T-cell (primary cell): ENCODE data around the gene SORBS1. TPM values are rescaled to one million over a fixed set of nuclear protein-coding genes. Genes with fewer than 3 reads are reported as not detected.

Experiments used
- ATAC-seq, 4 experiments: fragments of 200-7000 bp in 3 of 4; fragments of 150-1000 bp in 1 of 4; cut with Tn5 transposase; replicated peaks in 1 of 4; 1 replicate in 3 of 4; 2 replicates in 1 of 4; pipeline ENCODE4 v1.10.0; 2021; ENCODE audit warnings: moderate library complexity in 3 of 4, mild to moderate bottlenecking in 2 of 4, moderate number of reproducible peaks in 1 of 4
- CTCF ChIA-PET, 2 donors: fragments of 300-600 bp; sonication (Branson Sonifier 250); formaldehyde crosslinking; loops; one replicate each; lab custom pipeline; 2022; ENCODE audit warnings: antibody characterized with exemption in 2 of 2; lab: Charles Lee
- POLR2A ChIA-PET, 2 donors: fragments of 300-600 bp; sonication (Branson Sonifier 250); formaldehyde crosslinking; loops; one replicate each; lab custom pipeline; 2022; ENCODE audit warnings: antibody characterized with exemption in 2 of 2; lab: Charles Lee
- DNase-seq, 35 experiments: peaks; one replicate each; pipeline versions ENCODE4 v3.0.0 to v3.0.0-alpha.2; 2013 to 2023
- H3K27ac ChIP-seq: one replicate; pipeline ENCODE4 v1.5.1; 2013; ENCODE audit warnings: low read length
- H3K27me3 ChIP-seq, 2 experiments: replicated peaks in 1 of 2; 1 replicate in 1 of 2; 2 replicates in 1 of 2; pipeline versions ENCODE4 v1.6.1 to v1.7.0; 2013; ENCODE audit warnings: low read length in 1 of 2, mixed read lengths in 1 of 2; ENCODE audit not compliant: control insufficient read depth in 2 of 2, insufficient read depth in 2 of 2; ENCODE audit errors: extremely low read depth in 1 of 2
- H3K36me3 ChIP-seq, 2 donors: 1 replicate in 1 of 2; 2 replicates in 1 of 2; pipeline versions ENCODE4 v1.6.1 to v1.7.0; 2013; ENCODE audit warnings: low read length in 1 of 2; ENCODE audit not compliant: control insufficient read depth in 2 of 2, insufficient read depth in 1 of 2; ENCODE audit errors: extremely low read depth in 1 of 2
- H3K4me1 ChIP-seq, 2 experiments: 1 replicate in 1 of 2; 2 replicates in 1 of 2; pipeline versions ENCODE4 v1.6.1 to v1.7.0; 2013; ENCODE audit warnings: low read length in 2 of 2, mixed read lengths in 1 of 2; ENCODE audit not compliant: insufficient read depth in 2 of 2, control insufficient read depth in 1 of 2; ENCODE audit errors: extremely low read depth in 1 of 2
- H3K4me3 ChIP-seq, 2 donors: 1 replicate in 1 of 2; 2 replicates in 1 of 2; pipeline versions ENCODE4 v1.5.1 to v1.7.0; 2013; ENCODE audit warnings: mild to moderate bottlenecking in 2 of 2, low read length in 1 of 2, moderate library complexity in 1 of 2; ENCODE audit not compliant: control insufficient read depth in 1 of 2; ENCODE audit errors: extremely low read depth in 1 of 2
- H3K9me3 ChIP-seq: 2 replicates; pipeline ENCODE4 v1.7.0; 2013
- H3K27ac Mint-ChIP-seq, 2 donors: one replicate each; pipeline ENCODE4 v1.8.0; 2020 to 2021; ENCODE audit warnings: mild to moderate bottlenecking in 2 of 2, mixed read lengths in 2 of 2
- H3K27me3 Mint-ChIP-seq, 2 donors: one replicate each; pipeline ENCODE4 v1.8.0; 2021 to 2022; ENCODE audit warnings: mixed read lengths in 2 of 2
- H3K36me3 Mint-ChIP-seq: one replicate; pipeline ENCODE4 v1.8.0; 2021; ENCODE audit warnings: mixed read lengths
- H3K4me1 Mint-ChIP-seq, 3 donors: one replicate each; pipeline ENCODE4 v1.8.0; 2020 to 2022; ENCODE audit warnings: mixed read lengths in 3 of 3, mild to moderate bottlenecking in 1 of 3
- H3K4me3 Mint-ChIP-seq, 3 donors: one replicate each; pipeline ENCODE4 v1.8.0; 2020 to 2022; ENCODE audit warnings: mild to moderate bottlenecking in 3 of 3, mixed read lengths in 3 of 3, moderate library complexity in 3 of 3
- H3K9me3 Mint-ChIP-seq, 3 donors: one replicate each; pipeline ENCODE4 v1.8.0; 2020 to 2022; ENCODE audit warnings: mixed read lengths in 3 of 3
- WGBS: methylation state at CpG from one replicate; pipeline ENCODE4 v1.1.5; 2013; ENCODE audit warnings: missing lambda C conversion rate; ENCODE audit not compliant: insufficient coverage; 5-methylcytosine and 5-hydroxymethylcytosine counted together
- total RNA-seq, 35 experiments: library from RNA in 6 of 35; stranded (reverse) in 6 of 35; fragments of 120-200 nt in 1 of 35; gene quantifications; one replicate each; pipeline versions ENCODE4 v1.2.1 to v1.2.4 and lab custom pipeline; 2013 to 2026

The SORBS1 gene
- total RNA-seq, 5 donors from 2014 or later (not counting 1 experiment from before 2014, with no cell fraction given) = 0.98 to 2.4 (median 1.8) TPM

- peaks cover 0 to 3% of the 10 kb centered on the region in 2 experiments for H3K27me3 ChIP-seq
- no peaks in the 10 kb centered on the region for H3K36me3 ChIP-seq
- no peaks in the 10 kb centered on the region for H3K4me1 ChIP-seq
- no peak overlapping the region for H3K4me3 Mint-ChIP-seq
- H3K4me1 Mint-ChIP-seq = no peaks in the 10 kb centered on the region
- no peak overlapping the region for H3K27ac Mint-ChIP-seq
- no peaks in the 10 kb centered on the region for H3K36me3 Mint-ChIP-seq
- ChIA-PET CTCF (no interaction called here), POLR2A (no interaction called here)
- H3K4me3 ChIP-seq = no peak overlapping the region
- DNase-seq (no peak), ATAC-seq (no peak)
- 83% methylated on average over 1 of the region's 7 CpGs for WGBS
- H3K9me3 ChIP-seq = no peaks in the 10 kb centered on the region
- H3K27ac ChIP-seq = no peak overlapping the region
- no peaks in the 10 kb centered on the region for H3K9me3 Mint-ChIP-seq
- peaks cover 0 to 4% of the 10 kb centered on the region in 2 donors for H3K27me3 Mint-ChIP-seq
Observed at GRCh38 chr10:95539560-95540284, 21.4 kb downstream of the SORBS1 start.

GRCh38 chr10:95538412-95538811 is 22.8 kb downstream of the SORBS1 start:
- ATAC-seq (no peak), DNase-seq (no peak)
- no peaks in the 10 kb centered on the region for H3K36me3 Mint-ChIP-seq
- H3K4me1 ChIP-seq = no peaks in the 10 kb centered on the region
- ChIA-PET CTCF (interaction anchor here in 1 of 2 donors (0.7 kb wide), 1 partner anchor 23 kb away, joined by 3 read pairs; the partner anchor contains the start of gene SORBS1), POLR2A (no interaction called here)
- H3K4me1 Mint-ChIP-seq = no peaks in the 10 kb centered on the region
- no peak overlapping the region for H3K4me3 Mint-ChIP-seq
- H3K27me3 ChIP-seq = peaks cover 0 to 3% of the 10 kb centered on the region in 2 experiments
- H3K27ac Mint-ChIP-seq = no peak overlapping the region
- no peak overlapping the region for H3K27ac ChIP-seq
- peaks cover 0 to 4% of the 10 kb centered on the region in 2 donors for H3K27me3 Mint-ChIP-seq
- H3K36me3 ChIP-seq = no peaks in the 10 kb centered on the region
- no peak overlapping the region for H3K4me3 ChIP-seq
- H3K9me3 Mint-ChIP-seq = no peaks in the 10 kb centered on the region
- WGBS = 89% methylated on average over 4 of the region's 5 CpGs
- no peaks in the 10 kb centered on the region for H3K9me3 ChIP-seq

- Histone ChIP-seq H3K9me3 (no peaks in the 10 kb centered on the region), H3K27me3 (peaks cover 0 to 3% of the 10 kb centered on the region in 2 experiments), H3K27ac (no peak overlapping the region), H3K4me1 (no peaks in the 10 kb centered on the region), H3K36me3 (no peaks in the 10 kb centered on the region), H3K4me3 (no peak overlapping the region)
- Mint-ChIP-seq H3K4me1 (no peaks in the 10 kb centered on the region), H3K9me3 (no peaks in the 10 kb centered on the region), H3K27ac (no peak overlapping the region), H3K27me3 (peaks cover 0 to 4% of the 10 kb centered on the region in 2 donors), H3K36me3 (no peaks in the 10 kb centered on the region), H3K4me3 (no peak overlapping the region)
- 100% methylated on average over 1 of the region's 4 CpGs for WGBS
- no peak for ATAC-seq
- DNase-seq = no peak
- ChIA-PET CTCF (no interaction called here), POLR2A (no interaction called here)
Observed at GRCh38 chr10:95537542-95537927, 23.6 kb downstream of the SORBS1 start.

- H3K36me3 ChIP-seq = no peaks in the 10 kb centered on the region
- WGBS = 80% methylated on average over 5 of the region's 8 CpGs
- Mint-ChIP-seq H3K4me3 (no peak overlapping the region), H3K27ac (no peak overlapping the region), H3K4me1 (no peaks in the 10 kb centered on the region), H3K9me3 (no peaks in the 10 kb centered on the region), H3K36me3 (no peaks in the 10 kb centered on the region), H3K27me3 (no peaks in the 10 kb centered on the region)
- CTCF ChIA-PET = no interaction called here
- no peaks in the 10 kb centered on the region for H3K9me3 ChIP-seq
- H3K27ac ChIP-seq = no peak overlapping the region
- no peaks in the 10 kb centered on the region for H3K4me1 ChIP-seq
- no peak overlapping the region for H3K4me3 ChIP-seq
- POLR2A ChIA-PET = no interaction called here
- ATAC-seq (no peak), DNase-seq (no peak)
- H3K27me3 ChIP-seq = peaks cover 0 to 3% of the 10 kb centered on the region in 2 experiments
Observed at GRCh38 chr10:95536894-95537541, 24.2 kb downstream of the SORBS1 start.

- ChIA-PET CTCF (no interaction called here), POLR2A (no interaction called here)
- H3K27me3 ChIP-seq = peaks cover 0 to under 1% of the 10 kb centered on the region in 2 experiments
- no peak for ATAC-seq
- no peak overlapping the region for H3K27ac ChIP-seq
- Mint-ChIP-seq H3K27me3 (no peaks in the 10 kb centered on the region), H3K4me1 (no peaks in the 10 kb centered on the region), H3K9me3 (no peaks in the 10 kb centered on the region), H3K36me3 (no peaks in the 10 kb centered on the region), H3K4me3 (no peak overlapping the region), H3K27ac (no peak overlapping the region)
- WGBS = 93% methylated on average over 6 of the region's 8 CpGs
- H3K9me3 ChIP-seq = no peaks in the 10 kb centered on the region
- H3K36me3 ChIP-seq = no peaks in the 10 kb centered on the region
- no peak overlapping the region for H3K4me3 ChIP-seq
- no peak for DNase-seq
- no peaks in the 10 kb centered on the region for H3K4me1 ChIP-seq
Observed at GRCh38 chr10:95536017-95536416, 25.2 kb downstream of the SORBS1 start.

GRCh38 chr10:95535526-95535925 is 25.6 kb downstream of the SORBS1 start:
- WGBS = no CpG with 5 or more reads among the region's 2 CpGs
- CTCF ChIA-PET = no interaction called here
- H3K27ac Mint-ChIP-seq = no peak overlapping the region

More at GRCh38 chr10:95535526-95535925, 25.6 kb downstream of the SORBS1 start:
- no peak overlapping the region for H3K27ac ChIP-seq
- H3K4me3 ChIP-seq = no peak overlapping the region
- ATAC-seq (no peak), DNase-seq (no peak)
- H3K4me1 Mint-ChIP-seq = no peaks in the 10 kb centered on the region
- no peaks in the 10 kb centered on the region for H3K27me3 Mint-ChIP-seq
- POLR2A ChIA-PET = no interaction called here
- peaks cover 0 to 4% of the 10 kb centered on the region in 2 experiments for H3K27me3 ChIP-seq
- H3K36me3 Mint-ChIP-seq = no peaks in the 10 kb centered on the region
- no peaks in the 10 kb centered on the region for H3K9me3 ChIP-seq
- no peaks in the 10 kb centered on the region for H3K4me1 ChIP-seq
- H3K4me3 Mint-ChIP-seq = no peak overlapping the region
- H3K9me3 Mint-ChIP-seq = no peaks in the 10 kb centered on the region
- H3K36me3 ChIP-seq = no peaks in the 10 kb centered on the region
